Mesothelial cell of epicardium (in vitro differentiated cells): ENCODE results near the gene HSPB8. TPM values are rescaled to one million over a fixed set of nuclear protein-coding genes. Genes with fewer than 3 reads are reported as not detected.

Experiments
- DNase-seq, 2 experiments: peaks; one replicate each; pipeline ENCODE4 v3.0.0; 2021; ENCODE audit warnings: low spot score in 2 of 2; ENCODE audit not compliant: unreplicated experiment in 2 of 2
- H3K27ac Mint-ChIP-seq: 2 replicates; pipeline ENCODE4 v1.8.0; 2021; ENCODE audit warnings: mixed read lengths
- H3K27me3 Mint-ChIP-seq: 2 replicates; pipeline ENCODE4 v1.8.0; 2021; ENCODE audit warnings: low read depth, mixed read lengths
- H3K36me3 Mint-ChIP-seq: 2 replicates; pipeline ENCODE4 v1.8.0; 2021; ENCODE audit warnings: mixed read lengths
- H3K4me1 Mint-ChIP-seq: 2 replicates; pipeline ENCODE4 v1.8.0; 2021; ENCODE audit warnings: mixed read lengths
- H3K4me3 Mint-ChIP-seq: 2 replicates; pipeline ENCODE4 v1.8.0; 2021; ENCODE audit warnings: mild to moderate bottlenecking, moderate library complexity, mixed read lengths
- H3K9me3 Mint-ChIP-seq: 2 replicates; pipeline ENCODE4 v1.8.0; 2021; ENCODE audit warnings: mixed read lengths
- CTCF ChIP-seq: fragments of 200-600 bp; sonication (generic); IDR thresholded peaks from one replicate; pipeline ENCODE4 v1.5.0; 2021; ENCODE audit warnings: antibody characterized with exemption; ENCODE audit not compliant: unreplicated experiment
- total RNA-seq: library from RNA; stranded (reverse); gene quantifications from 3 replicates; pipeline ENCODE4 v1.2.1, GENCODE V29; 2021

Gene HSPB8
- total RNA-seq, 1 donor from 2014 or later, result 16.8 TPM

GRCh38 chr12:119153477-119154434, 25.0 kb upstream of the HSPB8 start:
- Mint-ChIP-seq H3K9me3 (peaks cover 6% of the 10 kb centered on the region), H3K27ac (peak overlapping the region; percentile 98), H3K4me3 (peak overlapping the region; percentile 82), H3K27me3 (no peaks in the 10 kb centered on the region), H3K36me3 (peaks cover 4% of the 10 kb centered on the region), H3K4me1 (peaks cover 13% of the 10 kb centered on the region)
- TF ChIP-seq CTCF, result no peak
- DNase-seq, result peak; percentile 91 to 94

- Mint-ChIP-seq H3K4me3 (peak overlapping the region; percentile 82), H3K4me1 (peaks cover 13% of the 10 kb centered on the region), H3K27me3 (no peaks in the 10 kb centered on the region), H3K9me3 (peaks cover 6% of the 10 kb centered on the region), H3K27ac (peak overlapping the region; percentile 98), H3K36me3 (peaks cover 4% of the 10 kb centered on the region)
- peak in 1 of 2 experiments; percentile 69 for DNase-seq
- TF ChIP-seq CTCF, result no peak
Measured at GRCh38 chr12:119154435-119154818, 24.3 kb upstream of the HSPB8 start.

GRCh38 chr12:119156401-119157044, 22.2 kb upstream of the HSPB8 start:
- H3K4me3 Mint-ChIP-seq, result no peak overlapping the region
- peaks cover 16% of the 10 kb centered on the region for H3K4me1 Mint-ChIP-seq
- no peak for TF ChIP-seq CTCF
- H3K27ac Mint-ChIP-seq, result no peak overlapping the region
- H3K36me3 Mint-ChIP-seq, result peaks cover 4% of the 10 kb centered on the region
- DNase-seq, result no peak
- H3K27me3 Mint-ChIP-seq, result no peaks in the 10 kb centered on the region
- H3K9me3 Mint-ChIP-seq, result peaks cover 5% of the 10 kb centered on the region

GRCh38 chr12:119157528-119157927, 21.2 kb upstream of the HSPB8 start:
- no peaks in the 10 kb centered on the region for H3K27me3 Mint-ChIP-seq

GRCh38 chr12:119157978-119158377, 20.8 kb upstream of the HSPB8 start:
- peaks cover 4% of the 10 kb centered on the region for H3K36me3 Mint-ChIP-seq
- no peak overlapping the region for H3K27ac Mint-ChIP-seq
- H3K27me3 Mint-ChIP-seq, result no peaks in the 10 kb centered on the region
- no peak for DNase-seq
- no peak overlapping the region for H3K4me3 Mint-ChIP-seq
- peaks cover 12% of the 10 kb centered on the region for H3K4me1 Mint-ChIP-seq
- no peaks in the 10 kb centered on the region for H3K9me3 Mint-ChIP-seq
- no peak for TF ChIP-seq CTCF

More at GRCh38 chr12:119157528-119157927, 21.2 kb upstream of the HSPB8 start:
- TF ChIP-seq CTCF, result no peak
- Mint-ChIP-seq H3K4me1 (peaks cover 14% of the 10 kb centered on the region), H3K9me3 (no peaks in the 10 kb centered on the region), H3K36me3 (peaks cover 4% of the 10 kb centered on the region), H3K27ac (no peak overlapping the region), H3K4me3 (no peak overlapping the region)
- no peak for DNase-seq
